Left forelimb (tissue), 1 donor: ENCODE measurements around the gene ZNF8.
A peak's percentile ranks its signal among the peaks of the same experiment; 100 is the strongest.
"Not testable (repeated sequence)": the region's sequence is repeated elsewhere in the genome, so short reads cannot be mapped to it uniquely, and the experiment has no call there.

Experiments used
- DNase-seq: peaks from one replicate; pipeline ENCODE4 v3.0.0-alpha.2; 2018; ENCODE audit warnings: low spot score

ZNF8 gene

DNA sequence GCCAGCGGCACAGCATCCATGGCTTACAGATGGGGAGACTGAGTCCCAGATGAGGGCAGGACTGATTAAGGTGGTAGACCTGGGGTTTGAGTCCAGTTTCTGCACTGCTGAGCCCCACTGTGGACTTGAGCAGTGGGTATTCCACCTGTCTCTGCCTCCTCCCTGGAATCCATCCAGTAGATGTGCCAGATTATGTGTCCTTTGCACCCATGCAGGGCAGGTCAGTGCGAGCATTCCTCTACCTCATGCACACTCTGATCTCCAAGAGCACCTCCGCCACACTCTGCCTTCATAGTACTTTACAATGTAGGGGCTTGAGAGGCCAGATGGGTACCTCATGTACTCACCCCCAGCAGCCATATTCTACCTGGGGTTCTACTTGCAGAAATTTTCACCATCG, 58.1 kb downstream of the ZNF8 start:
- no peak for DNase-seq

DNA sequence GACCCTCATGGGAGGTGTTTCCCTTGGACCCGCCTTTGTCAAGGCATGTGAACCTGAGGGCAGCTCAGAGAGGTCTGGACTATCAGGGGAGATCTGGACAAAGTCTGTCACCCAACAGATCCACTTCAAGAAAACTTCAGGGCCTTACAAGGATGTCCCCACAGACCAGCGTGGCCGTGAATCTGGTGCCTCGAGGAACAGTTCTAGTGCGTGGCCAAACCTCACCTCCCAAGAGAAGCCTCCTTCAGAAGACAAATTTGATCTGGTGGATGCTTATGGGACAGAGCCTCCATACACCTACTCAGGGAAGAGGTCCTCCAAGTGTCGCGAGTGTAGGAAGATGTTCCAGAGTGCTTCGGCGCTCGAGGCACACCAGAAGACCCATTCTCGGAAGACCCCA, 59.6 kb downstream of the ZNF8 start:
- DNase-seq = no peak

DNA sequence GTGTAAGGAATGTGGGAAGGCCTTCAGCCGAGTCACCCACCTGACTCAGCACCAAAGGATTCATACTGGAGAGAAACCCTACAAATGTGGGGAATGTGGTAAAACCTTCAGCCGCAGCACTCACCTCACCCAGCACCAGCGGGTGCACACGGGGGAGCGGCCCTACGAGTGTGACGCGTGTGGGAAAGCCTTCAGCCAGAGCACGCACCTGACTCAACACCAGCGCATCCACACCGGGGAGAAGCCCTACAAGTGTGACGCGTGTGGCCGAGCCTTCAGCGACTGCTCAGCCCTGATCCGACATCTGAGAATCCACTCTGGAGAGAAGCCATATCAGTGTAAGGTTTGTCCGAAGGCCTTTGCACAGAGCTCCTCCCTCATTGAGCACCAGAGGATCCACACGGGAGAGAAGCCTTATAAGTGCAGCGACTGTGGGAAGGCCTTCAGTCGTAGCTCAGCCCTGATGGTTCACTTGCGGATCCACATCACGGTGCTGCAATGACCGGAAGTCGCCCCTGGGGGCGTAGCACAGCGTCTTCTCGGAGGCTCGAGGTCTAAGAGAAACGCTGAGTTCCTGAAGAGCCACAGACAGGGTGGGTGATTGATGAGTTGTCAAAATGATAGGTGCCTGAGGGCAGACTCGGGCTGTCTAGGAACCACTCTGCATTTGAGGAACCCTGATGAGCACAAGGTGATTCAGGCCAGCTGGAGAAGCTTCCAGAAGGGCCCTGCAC, 60.2 kb downstream of the ZNF8 start:
- no peak for DNase-seq

DNA sequence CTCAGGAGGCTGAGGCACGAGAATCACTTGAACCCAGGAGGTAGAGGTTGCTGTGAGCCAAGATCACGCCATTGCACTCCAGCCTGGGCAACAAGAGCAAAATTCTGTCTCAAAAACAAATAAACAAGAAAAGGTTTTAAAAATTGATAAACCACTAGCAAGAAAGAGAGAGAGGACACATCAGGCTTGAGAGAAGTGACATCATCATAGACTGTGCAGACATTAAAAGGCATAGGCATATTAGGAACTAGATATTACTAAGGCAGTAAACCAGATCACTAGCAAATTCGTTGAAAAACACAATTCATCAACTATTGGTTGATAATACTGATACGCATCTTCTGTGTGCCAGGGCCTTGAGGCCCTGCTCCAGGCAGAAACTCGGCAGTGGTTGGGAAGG, 66.8 kb downstream of the ZNF8 start:
- no peak for DNase-seq

DNA sequence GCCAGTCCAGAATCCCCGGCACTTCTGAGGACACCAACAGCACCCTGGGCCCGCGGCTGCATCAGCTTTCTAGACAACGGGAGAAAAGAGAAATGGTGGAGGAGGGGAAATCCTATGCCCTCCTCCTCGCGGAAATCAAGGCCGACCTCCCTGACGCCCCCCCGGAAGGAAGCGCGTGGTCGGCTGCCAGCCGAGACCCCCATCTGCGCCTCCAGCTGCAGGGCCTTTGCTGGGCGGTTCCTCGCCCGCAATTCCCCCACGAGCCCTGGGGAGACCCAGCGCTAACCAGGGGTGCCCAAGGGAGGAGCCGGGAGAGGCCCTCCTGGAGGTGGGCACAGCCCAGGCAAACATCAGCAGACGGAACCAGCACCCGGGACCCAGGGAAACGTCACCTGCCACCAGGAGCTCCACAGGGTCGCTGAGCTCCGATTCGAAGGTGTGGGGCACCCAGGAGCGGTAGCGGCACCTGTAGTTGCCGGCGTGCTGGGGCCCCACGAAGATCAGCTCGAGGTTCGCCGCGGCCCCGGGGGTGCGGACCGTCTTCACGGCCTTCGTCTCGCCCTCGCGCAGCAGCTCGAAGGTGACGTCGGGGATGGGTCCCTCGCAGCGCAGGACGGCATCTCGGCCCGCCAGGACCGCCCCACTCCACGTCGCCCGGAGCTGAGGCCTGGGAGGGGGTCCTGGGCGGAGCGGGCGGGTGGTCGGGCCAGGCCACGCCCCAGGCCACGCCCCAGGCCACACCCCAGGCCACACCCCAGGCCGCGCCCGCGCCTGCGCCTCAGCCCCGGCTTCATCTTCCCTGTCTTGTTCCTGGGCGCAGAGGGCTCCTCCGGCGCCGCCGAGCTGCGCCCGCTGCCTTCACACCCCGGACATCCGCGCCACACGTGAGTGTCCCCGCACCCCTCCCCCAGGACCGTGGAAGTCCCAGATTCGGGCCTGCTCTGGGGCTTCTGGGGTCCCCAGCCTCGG, 68.5 kb downstream of the ZNF8 start:
- peak; percentile 72 for DNase-seq

DNA sequence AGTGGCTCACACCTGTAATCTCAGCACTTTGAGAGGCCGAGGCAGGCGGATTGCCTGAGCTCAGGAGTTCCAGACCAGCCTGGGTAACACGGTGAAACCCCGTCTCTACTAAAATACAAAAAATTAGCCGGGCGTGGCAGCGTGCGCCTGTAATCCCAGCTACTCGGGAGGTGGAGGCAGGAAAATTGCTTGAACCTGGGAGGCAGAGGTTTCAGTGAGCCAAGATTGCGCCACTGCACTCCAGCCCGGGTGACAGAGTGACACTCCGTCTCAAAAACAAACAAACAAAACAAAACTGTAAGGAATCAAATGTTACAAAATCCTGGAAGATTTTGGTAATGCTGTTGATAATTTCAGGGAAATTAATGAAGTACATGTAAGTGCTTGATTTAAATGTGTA, 69.3 kb downstream of the ZNF8 start:
- DNase-seq = not testable (repeated sequence)

DNA sequence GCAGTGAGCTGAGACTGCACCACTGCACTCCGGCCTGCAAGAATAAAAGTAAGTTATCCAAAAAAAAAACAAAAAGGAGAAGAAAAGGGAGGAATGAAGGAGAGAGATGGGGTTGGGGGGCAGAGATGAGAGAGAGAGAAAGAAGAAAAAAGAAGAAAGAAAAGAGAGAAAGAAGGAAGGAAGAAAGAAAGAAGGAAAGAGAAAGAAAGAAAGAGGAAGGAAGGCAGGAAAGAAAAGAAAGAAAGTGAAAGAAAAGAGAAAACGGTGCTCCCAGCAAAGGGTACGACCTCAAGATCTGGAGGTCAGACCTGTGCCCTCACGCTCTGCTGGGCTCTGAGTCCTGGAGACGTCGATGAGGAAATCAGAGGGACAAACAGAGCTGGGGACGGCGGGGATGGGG, 70.8 kb downstream of the ZNF8 start:
- DNase-seq = no peak

DNA sequence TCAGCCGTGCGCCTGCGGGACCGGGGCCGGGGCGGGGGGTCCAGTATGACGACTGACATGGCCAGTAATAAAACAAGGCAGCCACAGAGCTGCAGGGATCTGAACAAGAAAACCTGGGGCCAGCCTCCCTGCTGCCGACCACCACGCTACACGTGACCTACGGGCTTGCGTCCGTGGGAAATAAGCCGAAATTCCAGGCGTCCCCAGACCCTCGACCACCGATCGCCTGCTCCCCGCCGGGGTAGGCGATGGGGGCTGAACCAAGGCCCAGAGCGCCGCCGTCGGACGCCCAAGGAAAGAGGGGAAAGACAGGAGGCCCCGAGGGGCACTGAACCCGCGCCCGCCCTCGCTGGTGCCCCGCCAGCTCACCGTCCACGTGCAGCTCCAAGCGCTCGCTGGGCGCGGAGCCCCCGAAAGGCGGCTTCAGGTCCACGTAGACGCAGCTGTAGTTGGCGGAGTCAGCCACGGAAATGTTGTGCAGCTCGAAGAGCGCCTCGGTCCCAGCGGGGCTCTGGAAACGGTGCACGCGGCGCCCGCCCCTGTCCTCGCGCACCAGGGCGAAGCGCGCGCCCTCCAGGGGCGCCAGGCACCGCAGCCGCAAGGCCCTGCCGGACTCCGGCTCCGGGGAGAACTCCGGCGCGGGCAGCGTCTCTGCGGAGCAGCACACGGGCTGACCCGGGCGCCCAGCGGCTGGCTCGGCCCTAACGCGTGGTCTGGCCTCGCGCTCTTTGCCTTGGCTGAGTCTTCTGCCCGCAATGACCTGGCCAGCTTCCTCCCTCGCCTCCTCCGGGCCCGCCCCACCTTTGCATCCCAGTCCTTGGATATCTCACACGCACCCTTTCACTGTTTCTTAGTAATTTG, 71.5 kb downstream of the ZNF8 start:
- DNase-seq = peak; percentile 62

DNA sequence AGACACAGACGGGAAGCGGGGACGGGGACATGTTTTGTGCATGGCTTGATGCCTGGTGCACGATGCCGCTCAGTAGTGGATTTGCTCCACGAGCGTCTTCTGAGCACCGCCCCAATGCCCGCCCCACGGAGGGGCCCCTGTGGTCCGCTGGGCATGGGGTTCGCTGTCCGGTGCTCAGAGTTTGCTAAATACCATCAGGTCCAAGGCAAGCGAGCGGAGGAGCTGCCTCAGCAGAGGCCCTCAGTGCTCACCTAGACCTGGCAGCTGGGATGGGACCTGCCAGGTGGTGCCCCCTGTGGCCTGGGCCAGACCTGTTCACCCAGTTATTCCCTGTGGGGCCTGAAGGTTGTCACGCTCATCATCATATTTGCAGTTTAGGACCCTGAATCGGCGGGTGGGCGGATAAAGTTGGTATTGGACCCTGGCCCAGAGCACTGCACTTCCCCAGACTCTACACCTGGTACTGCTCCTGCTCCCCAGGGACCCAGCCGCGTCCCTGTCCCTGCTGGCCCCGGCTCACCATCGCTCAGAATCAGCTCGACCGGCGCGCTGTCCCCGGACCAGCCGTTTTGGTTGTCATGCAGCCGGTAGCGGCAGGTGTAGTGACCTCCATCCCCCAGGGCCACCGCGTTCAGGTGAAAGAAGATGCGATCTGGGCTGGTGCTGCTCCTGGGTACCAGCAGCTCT, 72.3 kb downstream of the ZNF8 start:
- no peak for DNase-seq

DNA sequence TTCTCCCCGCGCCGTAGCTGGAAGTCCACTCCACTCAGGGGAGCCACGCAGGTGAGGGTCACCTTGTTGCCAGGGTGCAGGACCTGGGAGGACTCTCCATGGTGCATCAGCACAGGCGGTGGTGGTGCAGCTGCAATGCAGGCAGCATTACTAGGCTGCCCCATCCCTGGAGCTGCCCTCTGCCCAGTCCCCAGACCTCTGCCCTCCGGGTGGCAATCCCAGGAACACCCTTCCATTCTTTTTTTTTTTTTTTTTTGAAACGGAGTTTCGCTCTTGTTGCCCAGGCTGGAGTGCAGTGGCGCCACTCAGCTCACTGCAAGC, 72.8 kb downstream of the ZNF8 start:
- DNase-seq = no peak

DNA sequence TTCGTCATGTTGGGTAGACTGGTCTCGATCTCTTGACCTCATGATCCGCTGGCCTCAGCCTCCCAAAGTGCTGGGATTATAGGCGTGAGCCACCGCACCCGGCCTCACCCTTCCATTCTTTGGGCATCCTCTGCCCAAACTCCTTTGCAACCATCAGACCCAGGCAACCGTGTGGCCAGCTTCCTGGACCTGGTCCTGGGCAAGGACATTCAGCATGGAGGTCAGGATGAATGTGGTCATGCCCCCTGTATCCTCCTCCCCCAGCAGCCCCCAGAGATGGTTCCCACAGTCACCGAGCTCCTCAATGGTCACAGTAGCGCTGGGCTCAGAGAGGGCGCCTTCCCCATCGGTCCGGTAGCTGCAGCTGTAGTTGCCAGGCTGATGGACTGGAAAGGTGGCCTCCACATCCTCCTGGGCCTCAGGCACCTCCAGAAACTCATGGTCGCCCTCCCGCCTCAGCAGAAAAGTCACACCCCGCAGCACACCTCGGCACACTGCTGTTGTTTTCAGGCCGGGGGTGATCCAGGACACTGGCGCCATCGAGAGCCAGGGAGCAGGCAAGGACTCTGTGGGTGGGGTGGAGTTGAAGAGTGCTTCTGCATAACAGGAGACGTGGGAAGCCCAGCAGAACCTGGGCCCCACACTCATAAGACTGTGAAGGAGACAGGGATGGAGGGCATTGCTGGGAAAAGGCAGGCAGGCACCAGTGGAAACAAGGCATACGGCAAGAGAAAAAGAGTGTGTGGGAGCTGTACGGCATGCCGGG, 73.4 kb downstream of the ZNF8 start:
- peak; percentile 50 for DNase-seq
